ENCODE results near the gene SBDS.
A peak's percentile ranks its signal among the peaks of the same experiment; 100 is the strongest.
"Not testable (repeated sequence)": the region's sequence is repeated elsewhere in the genome, so short reads cannot be mapped to it uniquely, and the experiment has no call there.

GRCh38 chr7:67040832-67041231 lies 45.4 kb upstream of the SBDS start:
- TF ChIP-seq CTCF (IDR thresholded peaks at IDR 0.05 in 2 of 3, conservative IDR thresholded peaks at IDR 0.05 in 1 of 3; ENCODE audit: borderline replicate concordance in 1 of 3, insufficient read depth in 1 of 3, low read depth in 2 of 3, low read length in 2 of 3), result peak in 2 of 3 experiments; percentile 24 to 37; a peak in 4 of 6 replicates
- not testable (repeated sequence) for TF ChIP-seq ATF3 (IDR thresholded peaks at IDR 0.05); REST (IDR thresholded peaks at IDR 0.05; ENCODE audit: low read depth); TCF7L2 (IDR thresholded peaks at IDR 0.05; ENCODE audit: borderline replicate concordance, extremely low read depth, insufficient read depth, insufficient read length); POLR2A (IDR thresholded peaks at IDR 0.05; ENCODE audit: borderline replicate concordance, extremely low read depth, insufficient read depth, insufficient read length); POLR2AphosphoS5 (IDR thresholded peaks at IDR 0.05; ENCODE audit: low read depth, low read length); EZH2 (IDR thresholded peaks at IDR 0.05); CEBPB (IDR thresholded peaks at IDR 0.05; ENCODE audit: low read depth); SIN3A (IDR thresholded peaks at IDR 0.05; ENCODE audit: low read depth); JUND (IDR thresholded peaks at IDR 0.05); MAX (IDR thresholded peaks at IDR 0.05); FOSL1 (IDR thresholded peaks at IDR 0.05; ENCODE audit: low read depth); SP1 (IDR thresholded peaks at IDR 0.05; ENCODE audit: low read depth); EZH2phosphoT487 (IDR thresholded peaks at IDR 0.05; ENCODE audit: borderline replicate concordance)

Data from HCT116 (cell line).